Measurements from ENCODE around the gene DLG5.

The DLG5 gene

DNA sequence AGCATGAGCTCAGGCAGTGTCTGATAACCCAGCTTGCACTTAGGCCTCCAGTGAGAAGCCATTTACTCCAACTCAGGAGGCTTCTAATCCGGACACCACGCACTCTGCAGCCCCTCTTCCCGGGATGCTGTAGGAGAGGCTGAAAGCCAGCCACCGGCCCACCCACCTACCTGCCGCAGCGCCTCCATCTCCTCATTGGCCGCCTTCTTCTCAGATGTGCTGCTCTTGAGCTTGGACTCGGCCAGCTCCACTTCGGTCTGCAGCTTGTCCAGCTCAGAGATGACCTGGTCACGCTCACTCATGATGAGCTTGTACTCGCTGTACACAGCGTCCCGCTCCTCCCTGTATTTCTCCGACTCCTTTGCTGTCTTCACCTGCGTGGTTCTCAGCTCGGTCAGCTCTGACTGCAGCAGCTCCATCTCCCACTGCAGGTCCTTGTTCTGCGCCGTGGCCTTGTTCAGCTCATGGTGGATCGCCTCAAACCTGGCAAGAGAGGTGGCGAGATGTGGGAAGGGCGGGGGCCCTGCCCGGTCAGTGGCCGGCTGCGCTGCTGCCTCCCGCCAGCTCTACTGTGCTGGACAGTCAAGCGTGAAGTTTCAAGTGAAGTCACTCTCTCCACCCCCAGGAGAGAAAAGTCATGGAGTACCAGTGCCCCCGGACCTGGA, 84.7 kb downstream of the DLG5 start:
- no peak for DNase-seq

DNA sequence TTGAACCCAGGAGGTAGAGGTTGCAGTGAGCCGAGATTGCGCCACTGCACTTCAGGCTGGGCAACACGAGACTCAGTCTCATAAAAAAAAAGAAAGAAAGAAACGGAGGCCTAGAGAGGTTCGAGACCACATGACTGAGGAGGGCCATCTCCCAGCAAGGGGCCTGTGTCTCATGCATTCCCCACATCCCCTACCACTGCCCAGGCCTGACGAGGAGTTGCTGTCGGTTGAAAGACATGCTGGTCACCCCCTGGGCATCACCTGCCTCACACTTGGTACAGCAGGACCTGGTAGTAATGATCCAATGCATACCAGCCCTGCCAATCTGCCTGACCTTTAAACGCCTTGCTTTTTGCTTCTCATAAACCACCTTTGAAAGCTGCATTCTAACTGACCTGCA, 85.9 kb downstream of the DLG5 start:
- no peak for DNase-seq

DNA sequence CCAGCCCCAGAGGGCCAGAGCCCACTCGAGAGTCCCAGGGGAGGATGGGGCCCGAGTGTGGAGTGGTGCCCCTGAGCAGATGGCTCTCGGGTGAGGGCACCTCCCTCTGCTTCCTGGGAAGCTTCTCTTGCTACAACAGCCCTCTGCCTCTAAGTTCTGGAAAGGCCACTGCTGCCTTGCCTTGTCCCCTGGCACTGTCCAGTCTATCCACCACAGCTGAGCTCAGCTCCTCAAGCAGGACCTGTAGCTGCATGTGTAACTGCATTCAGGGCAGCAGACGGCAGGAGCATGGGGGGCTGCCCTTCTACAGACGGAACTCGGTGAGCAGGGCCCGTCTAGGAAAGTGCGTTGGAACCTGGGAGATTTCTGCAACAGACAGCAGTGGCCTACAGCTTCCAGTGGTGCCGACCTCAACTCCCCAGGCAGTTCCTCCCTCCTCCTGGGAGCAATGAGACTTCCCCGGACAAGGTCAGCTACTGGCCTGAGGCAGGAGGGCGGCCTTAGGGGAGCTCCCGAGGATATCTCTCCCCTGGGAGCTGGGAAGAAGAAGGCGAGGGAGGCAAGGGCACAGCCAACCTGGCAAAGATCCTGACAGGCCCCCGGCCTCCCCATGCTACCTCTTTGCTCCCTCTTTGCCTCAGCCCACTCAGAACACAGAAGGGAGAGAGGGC, 88.5 kb downstream of the DLG5 start:
- no peak for DNase-seq

DNA sequence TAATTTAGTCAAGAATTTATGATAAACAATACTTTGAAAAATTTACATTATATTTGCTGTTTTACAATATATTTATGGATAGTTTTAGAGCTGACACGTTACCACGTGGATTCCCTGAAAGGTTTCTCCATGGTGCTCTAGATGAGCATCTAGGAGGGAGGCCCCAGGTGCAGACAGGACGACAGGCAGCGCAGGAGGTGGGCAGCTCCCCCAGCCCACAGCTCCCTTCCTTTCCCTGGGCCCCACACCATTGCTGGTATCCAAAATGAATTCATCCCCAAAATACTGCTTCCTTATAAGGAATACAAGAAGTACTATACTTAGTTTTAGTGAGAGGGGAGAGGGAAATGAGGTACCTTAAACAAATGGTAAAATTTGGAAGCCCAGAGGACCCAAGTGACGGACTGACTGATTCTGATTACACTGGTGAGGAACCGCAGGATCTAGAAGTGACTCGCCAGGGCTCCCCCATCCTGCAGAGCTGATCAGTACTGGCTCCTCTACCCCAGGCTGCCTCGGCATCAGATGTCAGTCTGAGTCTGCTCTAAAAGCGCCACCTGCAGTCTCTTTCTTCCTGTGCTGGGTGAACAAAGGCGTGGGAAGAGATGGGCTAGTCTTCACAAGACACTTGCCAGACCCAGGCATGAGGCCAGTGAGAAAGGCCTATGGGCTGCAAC, 89.2 kb downstream of the DLG5 start:
- DNase-seq: peak; percentile 34

DNA sequence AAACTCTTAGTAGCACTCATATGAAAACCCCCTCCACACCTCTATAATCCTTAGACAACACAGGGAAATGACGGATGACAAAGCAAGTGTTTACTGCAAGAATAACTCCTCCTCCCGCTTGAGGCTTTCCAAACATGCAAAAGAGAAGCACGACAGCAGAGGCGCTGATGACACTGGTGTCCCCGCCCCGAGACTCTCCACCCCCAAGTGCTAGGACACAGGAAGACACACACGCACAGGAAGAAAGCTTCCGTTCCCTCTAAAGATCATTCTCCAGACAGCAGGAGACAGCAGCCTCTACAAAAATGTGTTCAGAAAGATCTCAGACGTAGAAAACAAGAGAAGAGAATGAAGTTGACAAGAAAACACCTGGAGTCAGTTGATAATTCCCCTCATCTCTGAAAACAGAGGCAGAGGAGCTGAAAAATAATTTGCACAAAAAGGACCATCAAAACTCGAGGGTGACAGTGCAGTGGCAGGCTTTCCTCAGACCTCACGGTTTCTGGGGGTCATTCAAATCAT, 90.2 kb downstream of the DLG5 start:
- no peak for DNase-seq

DNA sequence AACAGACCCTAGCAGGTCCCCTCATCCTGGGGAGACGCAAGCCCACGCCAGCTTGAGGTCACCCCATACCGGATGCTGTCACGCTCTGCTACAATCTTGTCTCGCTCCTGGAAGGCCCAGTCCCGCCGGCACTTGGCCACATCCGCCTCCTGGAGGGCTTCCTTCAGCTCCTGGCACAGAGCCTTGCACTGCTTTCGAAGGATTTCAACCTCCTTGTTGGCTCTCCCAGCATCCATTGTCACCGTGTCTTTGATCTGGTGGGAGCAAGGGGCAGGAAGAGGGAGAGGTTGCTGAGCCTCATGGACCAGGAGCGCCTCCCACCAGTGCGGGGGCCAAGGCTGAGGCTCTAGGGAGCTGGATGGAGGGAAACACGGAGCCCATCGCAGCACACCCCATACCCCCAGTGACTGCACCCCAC, 90.9 kb downstream of the DLG5 start:
- DNase-seq: no peak

DNA sequence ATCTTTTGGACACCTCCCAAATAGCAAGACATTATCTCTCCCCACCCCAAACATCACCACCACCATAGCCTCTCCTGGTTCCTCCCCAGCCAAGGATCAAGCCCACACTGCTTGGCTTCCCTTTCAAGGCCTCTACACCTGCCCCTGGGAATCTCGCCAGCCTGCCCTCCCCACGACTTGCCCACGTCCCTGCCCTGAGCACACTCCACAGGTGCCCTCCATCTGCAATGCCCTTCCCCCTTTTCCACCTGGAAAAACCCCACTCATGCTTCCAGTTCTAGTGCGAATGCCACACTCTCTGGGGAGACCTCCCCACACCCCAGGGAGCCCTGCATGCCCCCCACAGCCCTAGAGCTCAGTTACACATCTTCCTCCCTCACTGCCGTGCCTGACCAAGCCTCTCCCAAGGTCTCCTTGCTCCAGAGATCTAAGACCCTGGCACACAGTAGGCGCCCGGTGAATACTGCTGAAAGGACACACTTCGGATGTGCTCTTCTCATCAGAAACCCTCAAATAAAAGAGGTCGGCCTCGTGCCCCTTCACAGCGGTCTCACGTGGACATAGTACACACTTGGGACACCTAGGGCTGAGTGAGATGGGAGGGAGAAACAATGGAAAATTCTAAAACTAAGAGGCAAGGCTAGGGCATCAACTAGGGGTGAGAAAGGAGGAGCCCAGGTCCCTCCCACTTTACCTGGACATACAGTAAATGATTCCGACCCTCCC, 91.4 kb downstream of the DLG5 start:
- no peak for DNase-seq

DNA sequence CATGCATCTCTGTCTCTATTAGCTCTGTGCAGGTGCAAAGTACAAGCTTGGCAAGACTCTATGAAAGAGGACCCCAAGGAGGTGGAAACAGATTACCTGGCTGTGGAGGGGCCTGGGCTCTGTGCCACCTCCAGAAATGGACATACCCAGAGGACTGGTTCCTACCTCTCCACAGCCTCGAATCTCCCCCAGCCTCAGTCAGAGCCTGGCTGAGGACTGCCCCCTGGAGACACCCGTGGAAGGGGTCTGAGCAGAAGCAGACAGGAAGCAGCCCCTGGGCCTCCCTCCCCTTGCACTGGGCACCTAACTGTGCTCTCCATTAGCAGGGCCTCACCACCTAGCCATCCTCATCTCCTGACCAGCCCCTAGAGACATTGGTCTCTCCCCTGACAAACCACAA, 92.0 kb downstream of the DLG5 start:
- no peak for DNase-seq

DNA sequence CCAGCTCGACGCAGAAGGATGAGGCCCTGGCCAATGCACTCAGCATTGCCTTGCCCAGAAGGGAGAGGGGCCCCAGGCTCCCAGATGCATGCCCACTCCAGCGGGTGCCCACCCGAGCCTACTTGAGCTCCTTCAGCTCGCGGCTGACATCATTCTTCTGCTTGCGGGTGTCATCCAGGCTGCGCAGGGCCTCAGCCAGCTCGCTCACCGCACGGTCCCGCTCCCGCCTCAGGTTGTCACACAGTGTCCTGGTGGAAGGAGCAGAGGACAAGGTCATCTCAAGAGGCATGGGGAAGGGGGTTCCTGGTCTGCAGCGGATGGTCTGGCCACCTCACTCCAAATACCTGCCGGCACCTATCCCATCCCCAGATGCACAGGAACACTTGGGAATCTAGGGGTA, 92.8 kb downstream of the DLG5 start:
- DNase-seq: no peak

DNA sequence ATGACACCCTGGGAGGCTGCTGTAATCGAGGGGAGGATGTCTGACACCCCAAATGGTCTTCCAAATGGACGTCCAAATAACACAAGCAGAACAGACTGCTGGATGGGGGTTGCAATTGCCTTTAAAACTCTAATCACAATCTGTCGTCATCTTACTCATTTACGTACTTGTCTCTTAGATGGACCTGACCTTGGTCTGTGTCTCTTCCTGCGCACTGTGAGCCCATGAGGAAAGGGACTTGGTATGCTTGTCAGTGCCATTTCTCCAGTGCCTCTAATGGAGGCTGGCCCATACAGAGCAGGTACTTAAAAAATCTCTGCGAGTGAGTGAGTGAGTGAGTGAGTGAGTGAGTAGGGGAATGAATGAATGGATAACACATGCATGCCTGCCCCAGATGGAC, 93.3 kb downstream of the DLG5 start:
- DNase-seq: no peak

DNA sequence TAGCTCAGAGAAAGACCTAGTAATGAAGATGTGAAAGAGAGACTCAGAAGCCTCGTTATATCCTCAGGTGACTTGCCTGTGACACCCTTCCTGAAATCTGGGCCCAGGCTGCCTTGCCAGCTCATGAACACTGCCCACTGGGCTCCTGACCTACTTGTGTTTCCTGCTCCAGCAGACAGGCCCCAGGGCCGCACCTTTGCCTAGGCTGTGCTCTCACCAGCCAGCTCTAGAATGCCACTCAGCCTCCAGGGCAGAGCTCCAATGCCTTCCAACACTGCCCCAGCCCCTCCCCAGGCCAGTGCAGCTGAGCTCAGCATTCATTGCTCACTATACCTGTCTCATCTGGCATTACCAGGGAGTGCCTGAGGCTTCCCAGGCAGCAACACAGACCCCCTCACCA, 94.3 kb downstream of the DLG5 start:
- DNase-seq: no peak

DNA sequence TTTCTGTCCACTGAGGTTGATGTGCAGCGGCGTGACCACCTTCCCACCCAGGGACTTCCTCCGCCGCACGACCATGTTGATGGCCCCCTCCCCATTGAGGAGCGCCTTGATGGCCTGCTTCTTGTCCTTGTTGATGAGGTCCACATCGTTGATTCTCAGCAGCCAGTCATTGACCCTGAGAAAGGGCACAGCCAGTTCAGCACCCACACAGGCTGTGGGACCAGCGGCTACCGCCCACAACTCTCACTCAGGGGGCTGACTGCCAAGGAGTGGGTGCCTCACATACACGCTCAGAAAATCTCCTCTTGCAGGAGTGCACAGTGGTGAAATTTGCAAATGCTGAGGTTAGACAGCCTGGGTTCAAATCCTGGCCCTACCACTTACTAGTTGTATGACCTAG, 97.2 kb downstream of the DLG5 start:
- no peak for DNase-seq

DNA sequence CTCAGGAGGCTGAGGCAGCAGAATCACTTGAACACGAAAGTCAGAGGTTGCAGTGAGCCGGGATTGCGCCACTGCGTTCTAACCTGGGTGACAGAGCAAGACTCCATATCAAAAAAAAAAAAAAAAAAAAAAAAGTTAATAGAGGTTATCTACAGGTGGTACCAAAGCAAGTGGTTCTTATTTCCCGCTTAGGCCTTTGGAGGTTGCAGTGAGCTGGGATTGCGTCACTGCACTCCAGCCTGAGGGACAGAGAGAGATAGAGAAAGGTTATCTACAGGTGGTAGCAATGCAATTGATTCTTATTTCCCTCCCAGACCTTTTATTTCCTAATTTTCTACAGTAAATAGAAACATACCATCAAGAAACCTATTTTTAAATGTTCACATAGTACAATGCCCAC, 98.2 kb downstream of the DLG5 start:
- DNase-seq: no peak

DNA sequence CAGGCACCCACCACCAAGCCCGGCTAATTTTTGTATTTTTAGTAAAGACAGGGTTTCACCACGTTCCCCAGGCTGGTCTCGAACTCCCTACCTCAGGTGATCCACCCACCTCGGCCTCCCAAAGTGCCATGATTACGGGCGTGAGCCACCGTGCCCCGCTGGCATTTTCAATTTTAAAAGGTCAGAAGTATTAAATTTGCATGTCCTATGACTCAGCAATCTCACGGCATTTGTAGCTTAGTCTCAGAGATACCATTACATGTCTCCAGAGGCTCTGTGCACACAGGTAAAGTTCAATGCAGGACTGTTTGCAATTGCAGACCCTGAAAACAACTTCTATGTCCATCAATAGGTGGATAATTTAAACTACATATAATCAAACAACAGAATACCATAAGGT, 99.2 kb downstream of the DLG5 start:
- no peak for DNase-seq

DNA sequence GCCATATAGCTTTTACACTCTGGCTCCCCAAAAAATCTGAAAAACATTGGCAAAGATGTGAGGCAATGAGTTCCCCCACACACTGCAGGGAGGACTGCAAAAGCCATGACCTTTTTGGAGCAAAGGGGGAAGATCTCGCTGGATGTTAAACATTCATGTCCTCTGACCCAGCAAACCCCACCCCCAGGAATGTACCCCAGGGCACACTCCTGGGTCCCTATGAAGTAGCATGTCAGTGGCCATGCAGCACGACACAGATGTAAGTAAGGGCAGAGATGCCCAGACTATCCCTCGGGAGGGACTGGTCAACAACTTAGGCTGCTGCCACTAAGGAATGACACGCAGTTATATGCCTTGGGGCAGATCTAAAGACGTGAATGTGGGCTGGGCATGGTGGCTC, 100.6 kb downstream of the DLG5 start:
- DNase-seq: no peak

DNA sequence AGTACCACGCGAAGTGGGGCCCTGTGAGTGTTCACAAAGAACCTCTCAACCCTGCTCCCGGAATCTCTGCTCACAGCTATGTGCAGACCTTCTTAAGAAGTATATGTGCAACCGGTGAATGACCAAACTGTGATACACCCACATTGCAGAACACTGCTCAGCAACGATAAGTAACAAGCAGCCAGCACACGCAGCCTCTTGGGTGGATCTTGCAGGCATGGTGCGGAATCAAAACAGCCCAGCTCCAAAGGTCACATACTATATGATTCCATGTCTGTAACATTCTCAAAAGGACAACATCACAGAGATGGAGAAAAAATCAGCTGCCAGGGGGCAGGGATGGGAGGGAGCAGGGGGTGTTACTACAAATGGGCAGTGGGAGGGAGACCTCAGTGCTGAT, 101.6 kb downstream of the DLG5 start:
- no peak for DNase-seq

DNA sequence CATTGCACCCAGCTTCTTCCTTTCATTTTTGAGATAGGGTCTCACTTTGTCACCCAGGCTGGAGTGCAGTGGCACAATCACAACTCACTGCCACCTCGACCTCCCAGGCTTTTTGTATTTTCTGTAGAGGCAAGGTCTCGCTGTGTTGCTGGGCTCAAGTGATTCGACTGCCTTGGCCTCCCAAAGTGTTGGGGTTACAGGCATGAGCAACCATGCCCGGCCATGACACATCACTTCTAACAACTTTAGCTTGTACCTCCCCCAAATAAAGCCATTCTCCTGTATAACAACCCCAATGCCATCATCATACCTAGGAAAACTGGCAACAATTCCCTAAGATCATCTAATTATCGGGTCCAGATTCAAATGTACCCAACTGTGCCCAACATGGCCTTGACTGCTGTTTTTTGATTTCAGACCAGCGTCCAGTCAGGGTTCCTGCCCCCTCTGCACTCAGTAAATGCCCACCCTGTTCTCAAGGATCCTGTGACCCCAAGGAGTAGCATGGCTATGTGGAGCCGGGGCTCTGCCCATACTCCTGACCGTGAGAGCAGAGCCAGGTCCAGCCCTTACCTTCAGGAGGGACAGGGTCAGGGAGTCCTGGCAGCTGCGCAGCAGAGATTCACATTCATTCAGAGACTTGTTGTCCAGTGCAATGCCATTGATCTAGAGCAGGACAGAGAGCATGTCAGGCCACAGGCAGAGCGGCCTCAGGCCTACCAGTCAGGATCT, 102.6 kb downstream of the DLG5 start:
- no peak for DNase-seq

DNA sequence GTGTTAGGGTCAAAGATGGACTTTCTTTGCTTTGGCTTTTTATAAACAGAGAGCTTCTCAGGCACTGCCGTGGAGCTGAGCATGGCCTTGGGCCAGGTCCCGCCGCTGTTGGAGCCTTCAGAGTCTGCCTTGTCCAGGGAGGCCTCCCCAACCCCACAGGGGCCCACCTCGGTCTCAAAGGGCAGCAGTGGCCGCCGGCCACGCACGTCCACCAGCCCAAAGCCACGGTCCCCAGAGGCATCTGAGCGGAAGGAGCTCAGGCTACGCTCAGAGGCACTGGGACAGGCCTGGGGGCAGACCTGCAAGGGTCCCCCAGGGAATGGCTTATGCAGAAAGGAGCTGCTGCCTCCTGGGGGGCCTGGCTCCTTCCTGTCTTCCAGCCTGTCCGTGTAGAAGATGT, 105.0 kb downstream of the DLG5 start:
- DNase-seq: no peak

DNA sequence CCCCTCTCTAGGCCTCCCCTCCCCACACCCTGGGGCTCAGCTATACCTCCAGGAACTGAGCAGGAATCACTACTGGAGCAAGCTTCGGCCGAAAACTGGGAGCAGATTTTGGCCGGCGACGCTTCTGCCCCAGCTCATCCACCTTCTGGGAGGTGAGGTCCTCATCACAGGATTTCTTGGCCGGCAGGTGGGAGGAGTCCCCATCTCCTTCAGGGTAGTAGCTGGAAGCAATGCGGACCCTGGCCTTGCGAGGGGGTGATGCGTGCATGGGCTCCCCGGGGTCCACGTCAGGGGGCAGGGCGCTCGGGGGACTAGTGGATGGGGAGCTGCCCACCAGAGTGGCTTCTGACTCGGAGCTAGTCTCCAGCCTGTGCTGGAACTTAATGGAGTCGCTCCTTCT, 105.5 kb downstream of the DLG5 start:
- no peak for DNase-seq

DNA sequence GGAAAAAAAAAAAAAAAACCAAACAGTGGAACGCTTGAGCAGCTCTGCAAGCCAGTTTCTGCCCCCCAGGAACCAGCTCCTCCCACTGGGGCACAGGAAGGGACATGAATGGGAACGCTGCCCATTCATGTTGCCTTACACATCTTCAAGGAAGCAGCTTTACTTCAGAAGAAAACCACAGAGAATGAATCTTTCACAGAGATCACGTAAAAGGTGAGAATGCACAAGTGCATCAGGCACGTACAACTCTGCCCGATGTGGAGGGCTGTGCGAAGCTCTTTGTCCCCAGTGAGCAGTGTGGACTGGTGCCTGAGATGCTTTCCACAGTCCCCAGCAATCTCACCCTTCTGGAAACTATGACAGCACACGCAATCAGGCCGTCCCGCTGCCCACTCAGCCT, 106.2 kb downstream of the DLG5 start:
- no peak for DNase-seq

DNA sequence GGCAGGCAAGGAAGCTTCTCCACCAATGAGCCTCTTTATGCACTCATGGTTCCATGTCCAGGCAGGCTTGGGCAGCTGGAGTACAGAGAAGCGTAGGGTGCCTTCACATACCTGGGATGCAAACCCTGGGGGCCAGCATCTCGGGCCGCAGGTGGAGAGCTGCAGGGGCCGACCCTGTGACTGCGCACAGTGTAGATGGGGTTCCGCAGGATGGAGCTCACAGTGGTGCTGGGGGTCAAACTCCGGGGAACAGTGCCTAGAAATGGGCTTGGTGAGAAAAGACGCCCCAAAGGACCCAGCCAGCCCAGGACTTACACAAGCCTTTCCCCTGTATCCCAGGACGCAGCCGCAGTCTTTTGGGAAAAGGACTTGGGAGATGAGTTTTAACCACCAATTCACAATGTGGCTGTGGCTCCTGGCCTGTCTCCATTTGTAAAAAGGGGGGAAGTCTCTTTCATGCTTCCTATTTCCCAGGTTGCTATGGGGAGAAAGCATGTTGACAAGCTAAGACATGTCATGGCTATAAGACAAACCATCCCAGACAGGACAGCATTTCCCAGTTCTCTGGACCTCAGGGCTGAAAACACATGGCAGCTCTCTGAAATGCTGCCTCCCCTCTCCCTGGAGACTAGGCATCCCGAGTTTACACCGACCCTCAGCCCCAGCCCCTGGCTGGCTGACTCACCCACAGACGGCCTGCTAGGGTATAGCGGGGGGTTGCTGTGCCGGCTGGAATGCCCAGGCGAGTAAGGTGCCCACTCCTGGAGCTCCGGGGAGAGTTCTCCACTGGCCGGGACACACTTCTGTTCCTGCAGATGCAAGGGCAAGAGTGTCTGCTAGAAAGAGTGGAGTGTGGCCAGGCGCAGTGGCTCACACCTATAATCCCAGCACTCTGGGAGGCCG, 107.1 kb downstream of the DLG5 start:
- no peak for DNase-seq

DNA sequence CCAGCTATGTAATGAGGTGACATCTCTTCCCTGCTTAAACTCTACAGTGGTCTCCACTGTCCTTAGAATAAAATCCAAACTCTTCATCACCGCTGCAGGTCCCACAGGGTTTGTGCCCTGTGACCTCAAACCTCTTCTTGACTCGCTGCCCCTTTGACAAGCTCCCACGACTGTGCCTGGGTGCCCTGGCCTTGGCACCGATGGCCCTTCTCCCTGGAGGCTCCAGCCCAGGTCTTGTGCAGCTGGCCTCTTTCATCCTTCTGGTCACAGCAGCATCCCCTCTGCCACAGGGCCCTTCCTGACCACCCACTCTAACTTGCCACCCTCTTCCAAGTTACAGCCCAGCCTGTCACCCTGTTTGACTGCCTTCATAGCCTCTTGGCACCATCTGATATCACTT, 108.2 kb downstream of the DLG5 start:
- no peak for DNase-seq

Measured in T1000 (cell line).